ENCODE measurements around the gene GLTP. TPM values are rescaled to one million over a fixed set of nuclear protein-coding genes. Genes with fewer than 3 reads are reported as not detected.
A peak's percentile ranks its signal among the peaks of the same experiment; 100 is the strongest.

GLTP gene
- total and polyA plus RNA-seq, 4 donors = 31.2 to 49.2 (median 40.8) TPM

- WGBS, 2 donors = 94 to 98% methylated on average over 12 of the region's 12 CpGs
- DNase-seq (no peak), ATAC-seq (ENCODE audit: insufficient read depth, low FRiP score) (no peak)
- no peak overlapping the region for H3K9ac ChIP-seq (ENCODE audit: insufficient read depth in 1 of 2, low read length in 2 of 2)
- TF ChIP-seq CTCF (IDR thresholded peaks at IDR 0.05; ENCODE audit: control extremely low read depth, extremely low read depth) = no peak
- H3K4me1 ChIP-seq (ENCODE audit: control insufficient read depth in 5 of 5, insufficient read depth in 5 of 5, low read length in 5 of 5) = peaks cover 0 to 3% (median 0%) of the 10 kb centered on the region in 5 donors
- H3K9me3 ChIP-seq (ENCODE audit: control insufficient read depth in 4 of 4, insufficient read depth in 3 of 4, low read length in 3 of 4) = no peaks in the 10 kb centered on the region
- no peak overlapping the region for H3K4me3 ChIP-seq
- no peaks in the 10 kb centered on the region for H3K36me3 ChIP-seq (ENCODE audit: control insufficient read depth in 4 of 4, insufficient read depth in 4 of 4, low read length in 4 of 4)
- H3K27ac ChIP-seq (ENCODE audit: low read depth in 1 of 2, low read length in 1 of 2) = no peak overlapping the region
- H3K27me3 ChIP-seq (ENCODE audit: control insufficient read depth in 3 of 3, insufficient read depth in 3 of 3, low read length in 2 of 3) = no peaks in the 10 kb centered on the region
Measured at GRCh38 chr12:109807954-109808643, 72.2 kb downstream of the GLTP start.

GRCh38 chr12:109804820-109805761, 75.2 kb downstream of the GLTP start:
- Histone ChIP-seq H3K27me3 (ENCODE audit: control insufficient read depth in 3 of 3, insufficient read depth in 3 of 3, low read length in 2 of 3) (no peaks in the 10 kb centered on the region), H3K4me1 (ENCODE audit: control insufficient read depth in 5 of 5, insufficient read depth in 5 of 5, low read length in 5 of 5) (peaks cover 0 to 3% (median 0%) of the 10 kb centered on the region in 5 donors), H3K36me3 (ENCODE audit: control insufficient read depth in 4 of 4, insufficient read depth in 4 of 4, low read length in 4 of 4) (no peaks in the 10 kb centered on the region), H3K4me3 (no peak overlapping the region), H3K9me3 (ENCODE audit: control insufficient read depth in 4 of 4, insufficient read depth in 3 of 4, low read length in 3 of 4) (no peaks in the 10 kb centered on the region), H3K9ac (ENCODE audit: insufficient read depth in 1 of 2, low read length in 2 of 2) (no peak overlapping the region), H3K27ac (ENCODE audit: low read depth in 1 of 2, low read length in 1 of 2) (no peak overlapping the region)
- WGBS, 2 donors = 39 to 43% methylated on average over 12 of the region's 12 CpGs
- DNase-seq = peak; percentile 52 to 70 (median 65)
- TF ChIP-seq CTCF (IDR thresholded peaks at IDR 0.05; ENCODE audit: control extremely low read depth, extremely low read depth) = peak; percentile 88
- peak; percentile 81 for ATAC-seq (ENCODE audit: insufficient read depth, low FRiP score)

GRCh38 chr12:109803678-109804077, 76.7 kb downstream of the GLTP start:
- no peaks in the 10 kb centered on the region for H3K27me3 ChIP-seq (ENCODE audit: control insufficient read depth in 3 of 3, insufficient read depth in 3 of 3, low read length in 2 of 3)
- H3K9ac ChIP-seq (ENCODE audit: insufficient read depth in 1 of 2, low read length in 2 of 2) = no peak overlapping the region
- DNase-seq (no peak), ATAC-seq (ENCODE audit: insufficient read depth, low FRiP score) (no peak)
- H3K9me3 ChIP-seq (ENCODE audit: control insufficient read depth in 4 of 4, insufficient read depth in 3 of 4, low read length in 3 of 4) = no peaks in the 10 kb centered on the region
- H3K27ac ChIP-seq (ENCODE audit: low read depth in 1 of 2, low read length in 1 of 2) = no peak overlapping the region
- H3K36me3 ChIP-seq (ENCODE audit: control insufficient read depth in 4 of 4, insufficient read depth in 4 of 4, low read length in 4 of 4) = no peaks in the 10 kb centered on the region
- H3K4me3 ChIP-seq = no peak overlapping the region
- TF ChIP-seq CTCF (IDR thresholded peaks at IDR 0.05; ENCODE audit: control extremely low read depth, extremely low read depth) = no peak
- peaks cover 0 to 3% (median 0%) of the 10 kb centered on the region in 5 donors for H3K4me1 ChIP-seq (ENCODE audit: control insufficient read depth in 5 of 5, insufficient read depth in 5 of 5, low read length in 5 of 5)
- 84 to 95% methylated on average over 3 of the region's 3 CpGs for WGBS, 2 donors

Measured in lung (tissue), 12 donors.